Lower leg skin (tissue), 4 donors: ENCODE measurements around the gene CST8. TPM values are rescaled to one million over a fixed set of nuclear protein-coding genes. Genes with fewer than 3 reads are reported as not detected.
A peak's percentile ranks its signal among the peaks of the same experiment; 100 is the strongest.

ENCODE experiments used
- DNase-seq, 2 donors: peaks; one replicate each; pipeline ENCODE4 v3.0.0-alpha.2; 2019; ENCODE audit warnings: low spot score in 2 of 2
- H3K4me3 ChIP-seq: fragments of 200-600 bp; sonication (generic); 2 replicates; pipeline ENCODE4 v1.5.1; 2017; ENCODE audit warnings: mild to moderate bottlenecking, low read depth; ENCODE audit not compliant: poor library complexity, severe bottlenecking
- CTCF ChIP-seq, 3 donors: fragments of 450-650 bp; IDR thresholded peaks; one replicate each; pipeline ENCODE4 v1.5.1; 2016; ENCODE audit warnings: antibody characterized with exemption in 3 of 3, mild to moderate bottlenecking in 3 of 3, moderate library complexity in 2 of 3
- POLR2A ChIP-seq, 2 donors: fragments of 450-650 bp; IDR thresholded peaks; one replicate each; pipeline ENCODE4 v1.6.1; 2016 to 2017; ENCODE audit warnings: antibody characterized with exemption in 2 of 2, mild to moderate bottlenecking in 1 of 2, moderate library complexity in 1 of 2
- WGBS, 2 donors: methylation state at CpG; one replicate each; pipeline ENCODE4 v1.1.5; 2018; 5-methylcytosine and 5-hydroxymethylcytosine counted together
- intact Hi-C: fragments of 100-400 bp; cut with DNase I; formaldehyde crosslinking; loops from one replicate; pipeline ENCODE4 v1.15.0; 2023; ENCODE audit warnings: low total_unique reads
- total RNA-seq, 4 donors: library from RNA; depleted of rRNA; stranded (reverse); fragments of >200 nt; gene quantifications; one replicate each; pipeline ENCODE4 v1.1.0, GENCODE V29; 2016

Gene CST8
- not detected for total RNA-seq

GRCh38 chr20:23490817-23491216 is at the start of gene CST8:
CST8 (plus strand) TSS chr20:23491117; CDS start chr20:23491668, 551 bp downstream.
- WGBS, 2 donors, result 90 to 92% methylated on average over 5 of the region's 5 CpGs
- H3K4me3 ChIP-seq, result no peak within 1 kb of the TSS
- intact Hi-C loops, result no loop called here
- no peak for DNase-seq
- TF ChIP-seq POLR2A (IDR thresholded peaks at IDR 0.05) (no peak), CTCF (IDR thresholded peaks at IDR 0.05) (no peak)

- peak; percentile 68 to 90 for DNase-seq
- intact Hi-C loops, result loop anchor here (5.0 kb wide), 1 partner anchor 165 kb away; the partner anchor contains the start of gene CST9
- WGBS, 2 donors, result 12 to 14% methylated on average over 7 to 8 of the region's 8 CpGs
- TF ChIP-seq CTCF (IDR thresholded peaks at IDR 0.05) (peak in 1 of 3 donors; percentile 64), POLR2A (IDR thresholded peaks at IDR 0.05) (no peak)
- H3K4me3 ChIP-seq, result no peak overlapping the region
Measured at GRCh38 chr20:23441850-23442313, 49.0 kb upstream of the CST8 start.

GRCh38 chr20:23442436-23442835 is 48.5 kb upstream of the CST8 start:
- no peak overlapping the region for H3K4me3 ChIP-seq
- no peak for DNase-seq
- TF ChIP-seq CTCF (IDR thresholded peaks at IDR 0.05) (no peak), POLR2A (IDR thresholded peaks at IDR 0.05) (no peak)
- WGBS, 2 donors, result 72% methylated on average over 5 of the region's 5 CpGs
- intact Hi-C loops, result loop anchor here (5.0 kb wide), 1 partner anchor 165 kb away; the partner anchor contains the start of gene CST9

- WGBS, 2 donors, result 91 to 93% methylated on average over 4 of the region's 4 CpGs
- DNase-seq, result no peak
- no peak for TF ChIP-seq POLR2A (IDR thresholded peaks at IDR 0.05)
- TF ChIP-seq CTCF (IDR thresholded peaks at IDR 0.05), result no peak
- H3K4me3 ChIP-seq, result no peak overlapping the region
- intact Hi-C loops, result loop anchor here (5.0 kb wide), 1 partner anchor 162 kb away; the partner anchor contains the start of gene CST9
Measured at GRCh38 chr20:23444859-23445258, 46.1 kb upstream of the CST8 start.

- WGBS, 2 donors, result 83 to 86% methylated on average over 7 of the region's 7 CpGs
- H3K4me3 ChIP-seq, result no peak overlapping the region
- TF ChIP-seq CTCF (IDR thresholded peaks at IDR 0.05) (no peak), POLR2A (IDR thresholded peaks at IDR 0.05) (no peak)
- DNase-seq, result no peak
- intact Hi-C loops, result no loop called here
Measured at GRCh38 chr20:23445596-23446217, 45.2 kb upstream of the CST8 start.
